ENCODE results near the gene MYL12B. TPM values are rescaled to one million over a fixed set of nuclear protein-coding genes. Genes with fewer than 3 reads are reported as not detected.

MYL12B gene
- total RNA-seq, 1 donor from 2014 or later = 230 TPM

GRCh38 chr18:3251249-3251962, 10.5 kb upstream of the MYL12B start:
- TF ChIP-seq CTCF (IDR thresholded peaks at IDR 0.05) = no peak
- Mint-ChIP-seq H3K27ac (ENCODE audit: unreplicated experiment) (peak overlapping the region; percentile 80), H3K27me3 (ENCODE audit: unreplicated experiment) (no peaks in the 10 kb centered on the region), H3K4me1 (ENCODE audit: unreplicated experiment) (peaks cover 69% of the 10 kb centered on the region), H3K9me3 (ENCODE audit: unreplicated experiment) (no peaks in the 10 kb centered on the region), H3K4me3 (ENCODE audit: unreplicated experiment) (peak overlapping the region; percentile 58), H3K36me3 (ENCODE audit: unreplicated experiment) (peaks cover 48% of the 10 kb centered on the region)
- DNase-seq (ENCODE audit: extremely low spot score, unreplicated experiment) = no peak

DNA sequence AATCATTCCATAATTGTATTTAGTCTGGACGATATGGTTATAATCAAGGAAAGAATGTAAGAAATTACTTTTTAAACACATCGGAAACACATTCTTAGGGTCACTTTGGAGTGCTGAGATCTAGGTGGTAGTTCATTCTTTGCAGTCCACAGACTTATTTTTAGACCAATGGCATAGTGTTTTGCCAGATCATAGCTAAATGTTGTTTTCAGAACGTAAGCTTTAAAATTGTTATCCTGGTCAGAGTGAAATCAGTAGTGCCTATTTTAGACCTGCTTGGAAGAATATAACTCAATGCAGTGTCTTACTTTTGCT, 10.0 kb upstream of the MYL12B start:
- Mint-ChIP-seq H3K27me3 (ENCODE audit: unreplicated experiment) (no peaks in the 10 kb centered on the region), H3K9me3 (ENCODE audit: unreplicated experiment) (no peaks in the 10 kb centered on the region), H3K36me3 (ENCODE audit: unreplicated experiment) (peaks cover 51% of the 10 kb centered on the region), H3K4me1 (ENCODE audit: unreplicated experiment) (peaks cover 70% of the 10 kb centered on the region), H3K27ac (ENCODE audit: unreplicated experiment) (peak overlapping the region; percentile 80), H3K4me3 (ENCODE audit: unreplicated experiment) (peak overlapping the region; percentile 58)
- no peak for TF ChIP-seq CTCF (IDR thresholded peaks at IDR 0.05)
- DNase-seq (ENCODE audit: extremely low spot score, unreplicated experiment) = no peak

DNA sequence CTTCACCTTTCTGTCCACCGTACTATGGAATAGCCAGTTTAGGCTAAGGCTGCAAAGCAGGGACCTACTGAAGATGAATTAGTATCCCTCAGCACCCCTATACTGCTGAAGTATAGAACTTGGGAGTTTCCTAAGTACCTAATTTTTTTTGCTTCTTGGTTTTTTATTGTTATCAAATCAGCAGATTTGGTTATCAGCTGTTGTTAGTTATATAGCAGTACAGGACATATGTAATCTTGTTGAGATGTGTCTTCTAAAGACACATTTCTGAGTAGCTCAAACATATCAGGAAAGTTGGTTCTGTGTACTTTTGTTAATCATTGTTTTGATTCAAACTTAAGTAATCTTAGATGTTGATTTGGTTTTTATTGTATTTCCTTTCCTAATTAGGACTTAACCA, 9.1 kb upstream of the MYL12B start:
- Mint-ChIP-seq H3K4me3 (ENCODE audit: unreplicated experiment) (no peak overlapping the region), H3K27me3 (ENCODE audit: unreplicated experiment) (no peaks in the 10 kb centered on the region), H3K36me3 (ENCODE audit: unreplicated experiment) (peaks cover 55% of the 10 kb centered on the region), H3K27ac (ENCODE audit: unreplicated experiment) (peak overlapping the region; percentile 65), H3K9me3 (ENCODE audit: unreplicated experiment) (no peaks in the 10 kb centered on the region), H3K4me1 (ENCODE audit: unreplicated experiment) (peaks cover 74% of the 10 kb centered on the region)
- no peak for TF ChIP-seq CTCF (IDR thresholded peaks at IDR 0.05)
- DNase-seq (ENCODE audit: extremely low spot score, unreplicated experiment) = no peak

GRCh38 chr18:3254725-3255124, 7.2 kb upstream of the MYL12B start:
- Mint-ChIP-seq H3K27ac (ENCODE audit: unreplicated experiment) (peak overlapping the region; percentile 28), H3K36me3 (ENCODE audit: unreplicated experiment) (peaks cover 61% of the 10 kb centered on the region), H3K4me1 (ENCODE audit: unreplicated experiment) (peaks cover 75% of the 10 kb centered on the region), H3K9me3 (ENCODE audit: unreplicated experiment) (no peaks in the 10 kb centered on the region), H3K27me3 (ENCODE audit: unreplicated experiment) (no peaks in the 10 kb centered on the region), H3K4me3 (ENCODE audit: unreplicated experiment) (no peak overlapping the region)
- no peak for DNase-seq (ENCODE audit: extremely low spot score, unreplicated experiment)
- TF ChIP-seq CTCF (IDR thresholded peaks at IDR 0.05) = no peak

DNA sequence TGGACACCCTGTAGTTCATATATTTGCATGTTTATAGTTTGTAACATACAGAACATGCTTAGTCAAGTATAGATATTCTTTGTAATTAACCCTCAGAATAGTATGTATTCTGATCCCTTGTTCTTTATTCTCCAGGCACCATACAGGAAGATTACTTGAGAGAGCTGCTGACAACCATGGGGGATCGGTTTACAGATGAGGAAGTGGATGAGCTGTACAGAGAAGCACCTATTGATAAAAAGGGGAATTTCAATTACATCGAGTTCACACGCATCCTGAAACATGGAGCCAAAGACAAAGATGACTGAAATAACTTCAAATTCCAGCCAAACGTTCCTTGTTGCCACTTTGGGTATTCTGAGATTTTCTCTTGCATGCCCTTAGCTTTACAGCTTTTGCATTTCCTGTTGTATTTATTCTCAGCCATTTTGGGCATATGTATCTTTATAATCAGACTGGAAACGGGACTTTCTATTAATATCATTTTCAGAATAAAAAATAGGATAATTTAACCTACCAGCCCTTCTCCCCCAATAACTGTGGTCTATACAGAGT, 6.2 kb upstream of the MYL12B start:
- H3K4me3 Mint-ChIP-seq (ENCODE audit: unreplicated experiment) = no peak overlapping the region
- H3K4me1 Mint-ChIP-seq (ENCODE audit: unreplicated experiment) = peaks cover 72% of the 10 kb centered on the region
- no peaks in the 10 kb centered on the region for H3K9me3 Mint-ChIP-seq (ENCODE audit: unreplicated experiment)
- H3K27me3 Mint-ChIP-seq (ENCODE audit: unreplicated experiment) = no peaks in the 10 kb centered on the region
- DNase-seq (ENCODE audit: extremely low spot score, unreplicated experiment) = no peak
- peaks cover 56% of the 10 kb centered on the region for H3K36me3 Mint-ChIP-seq (ENCODE audit: unreplicated experiment)
- TF ChIP-seq CTCF (IDR thresholded peaks at IDR 0.05) = no peak
- peak overlapping the region; percentile 67 for H3K27ac Mint-ChIP-seq (ENCODE audit: unreplicated experiment)

All from osteocyte (in vitro differentiated cells).